HG03175 (cell line): Measurements from ENCODE around the gene NXN.
"Not testable (repeated sequence)": the region's sequence is repeated elsewhere in the genome, so short reads cannot be mapped to it uniquely, and the experiment has no call there.

Source experiments
- ATAC-seq: cut with Tn5 transposase; IDR thresholded peaks from one replicate; pipeline ENCODE4 v1.9.1; 2021; ENCODE audit warnings: mild to moderate bottlenecking, moderate library complexity; ENCODE audit not compliant: unreplicated experiment

NXN gene

DNA sequence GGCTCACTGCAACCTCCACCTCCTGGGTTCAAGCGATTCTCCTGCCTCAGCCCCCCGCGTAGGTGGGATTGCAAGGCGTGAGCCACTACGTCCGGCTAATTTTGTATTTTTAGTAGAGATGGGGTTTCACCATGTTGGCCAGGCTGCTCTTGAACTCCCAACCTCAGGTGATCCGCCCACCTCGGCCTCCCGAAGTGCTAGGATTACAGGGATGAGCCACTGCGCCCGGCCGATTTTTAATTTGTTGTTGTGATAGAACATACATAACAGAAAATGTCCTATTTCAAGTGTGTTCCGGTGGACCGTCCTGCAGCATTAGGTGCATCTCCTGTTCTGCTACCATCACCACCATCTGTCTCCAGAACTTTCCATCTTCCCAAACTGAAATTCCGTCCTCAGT is 55.3 kb downstream of the NXN start:
- not testable (repeated sequence) for ATAC-seq

DNA sequence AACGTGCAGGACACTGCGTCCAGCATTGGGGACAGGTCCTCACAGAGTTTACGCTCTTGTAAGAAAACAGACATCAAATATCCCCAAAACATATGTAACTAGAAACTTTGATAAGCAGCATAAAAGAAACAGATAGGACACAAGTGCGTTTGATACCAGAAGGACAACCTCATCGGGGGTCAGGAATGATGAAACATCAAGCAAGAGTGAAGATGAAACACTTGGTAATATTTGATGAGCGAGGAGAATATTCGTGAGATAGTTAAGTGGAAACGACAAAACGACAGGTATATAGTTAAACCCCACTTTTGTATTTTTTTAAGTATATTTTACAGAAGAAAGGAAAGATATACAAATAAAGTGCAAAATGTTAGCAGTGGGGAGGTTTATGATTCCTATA is 55.9 kb downstream of the NXN start:
- no peak for ATAC-seq

DNA sequence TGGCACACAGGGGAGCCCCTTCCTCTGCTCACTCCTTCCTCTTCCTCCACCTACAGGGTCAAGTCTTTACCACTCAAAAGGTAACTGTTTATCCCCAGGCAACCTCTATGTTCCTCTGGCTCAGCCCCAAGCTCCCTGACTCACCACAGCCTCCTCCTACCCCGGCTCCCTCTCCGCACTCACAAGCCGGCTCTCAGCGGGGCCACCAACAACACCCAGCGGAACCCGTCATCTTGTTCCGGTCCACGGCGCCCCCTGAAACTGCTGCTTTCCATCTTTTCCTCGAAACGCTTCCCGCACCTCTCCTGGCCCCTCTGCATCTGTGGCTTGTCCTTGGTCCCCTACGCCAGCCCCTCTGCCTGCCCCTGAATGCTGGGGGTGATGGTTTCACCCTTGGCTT is 58.4 kb downstream of the NXN start:
- ATAC-seq: no peak

DNA sequence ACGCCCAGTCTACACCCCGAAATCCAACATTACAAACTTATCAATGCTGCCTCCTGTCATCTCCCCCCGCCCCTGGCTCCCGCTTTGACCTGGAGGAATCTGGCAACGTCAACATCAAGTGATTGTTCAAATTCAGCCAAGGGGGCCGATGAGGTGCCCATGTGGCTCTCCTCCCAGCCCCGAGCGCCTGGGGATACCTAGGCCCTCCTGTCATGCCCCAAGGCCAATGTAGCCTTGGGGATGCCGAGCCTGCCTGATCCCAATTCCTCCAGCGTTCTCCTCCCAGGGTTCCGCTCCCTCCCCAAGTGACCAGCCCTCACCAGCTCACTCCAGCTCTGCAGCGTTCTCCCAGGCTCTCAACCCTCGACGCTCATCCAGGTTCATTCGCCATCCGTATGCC is 59.4 kb downstream of the NXN start:
- ATAC-seq: no peak

DNA sequence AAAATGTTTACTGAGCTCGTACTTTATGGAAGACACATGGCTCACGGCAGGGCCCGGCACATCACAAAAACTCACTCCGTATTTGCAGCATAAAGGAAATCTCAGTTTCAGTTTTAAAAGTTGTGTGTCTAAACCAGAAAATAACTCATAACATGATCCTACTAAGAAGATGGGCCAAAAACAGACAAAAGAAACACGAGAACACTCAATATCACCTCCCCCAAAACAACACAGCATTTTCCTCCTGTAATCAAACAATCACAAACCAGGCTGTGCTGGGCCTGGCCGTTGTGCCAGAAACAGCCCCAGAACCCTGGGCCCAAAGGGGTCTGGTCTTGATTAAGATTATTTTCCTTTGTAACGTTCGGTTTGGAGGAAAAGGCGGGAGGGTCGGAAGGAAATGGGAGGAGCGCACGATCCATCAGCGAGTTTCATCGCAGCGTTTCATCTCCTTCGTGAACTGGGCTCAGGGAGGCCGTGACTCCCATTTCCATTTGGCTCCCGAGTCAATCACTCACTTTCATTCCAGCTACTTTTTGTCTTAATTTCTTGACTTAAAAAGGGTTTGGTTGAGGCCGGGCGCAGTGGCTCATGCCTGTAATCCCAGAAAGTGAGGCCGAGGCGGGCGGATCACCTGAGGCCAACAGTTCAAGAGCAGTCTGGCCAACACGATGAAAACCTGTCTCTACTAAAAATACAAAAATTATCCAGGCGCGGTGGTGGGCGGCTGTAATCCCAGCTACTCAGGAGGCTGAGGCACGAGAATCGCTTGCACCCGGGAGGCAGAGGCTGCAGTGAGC is 61.4 kb downstream of the NXN start:
- no peak for ATAC-seq

DNA sequence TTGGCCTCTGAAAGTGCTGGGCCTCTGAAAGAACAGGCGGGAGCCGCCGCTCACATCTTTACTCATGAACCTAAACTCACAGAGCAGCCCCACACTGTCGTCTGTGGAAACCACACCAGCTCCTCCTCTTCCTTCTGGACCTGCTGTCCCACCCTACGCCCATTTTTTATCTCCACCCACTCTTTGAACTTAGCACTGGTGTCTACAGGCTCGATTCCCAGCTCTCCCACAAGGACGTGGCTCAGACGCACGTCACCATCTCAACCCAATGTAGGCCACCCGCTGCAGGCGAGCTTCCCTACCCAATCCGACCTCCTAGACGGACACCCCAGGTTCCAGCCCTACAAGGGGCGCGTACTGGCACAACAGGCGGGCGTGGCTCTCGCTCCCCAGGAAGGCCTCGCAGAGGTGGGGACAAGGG is 62.2 kb downstream of the NXN start:
- ATAC-seq: no peak

DNA sequence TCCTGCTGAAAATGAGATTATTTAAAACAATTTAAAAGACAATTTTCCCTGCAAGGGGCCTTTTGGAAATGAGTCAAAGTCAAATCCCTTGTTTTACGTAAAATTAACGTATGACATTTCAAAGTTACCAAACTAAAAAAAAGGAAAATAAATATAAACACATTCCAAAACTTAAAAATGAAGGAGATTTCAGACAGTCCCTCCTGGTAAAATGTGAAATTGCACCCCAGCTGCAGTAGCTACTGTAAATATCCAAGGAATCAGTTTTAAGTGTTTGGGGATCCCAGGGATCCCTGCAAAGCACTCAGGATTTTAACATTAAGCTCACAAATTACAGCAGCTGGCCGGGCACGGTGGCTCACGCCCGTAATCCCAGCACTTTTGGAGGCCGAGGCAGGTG is 63.3 kb downstream of the NXN start:
- ATAC-seq: no peak

DNA sequence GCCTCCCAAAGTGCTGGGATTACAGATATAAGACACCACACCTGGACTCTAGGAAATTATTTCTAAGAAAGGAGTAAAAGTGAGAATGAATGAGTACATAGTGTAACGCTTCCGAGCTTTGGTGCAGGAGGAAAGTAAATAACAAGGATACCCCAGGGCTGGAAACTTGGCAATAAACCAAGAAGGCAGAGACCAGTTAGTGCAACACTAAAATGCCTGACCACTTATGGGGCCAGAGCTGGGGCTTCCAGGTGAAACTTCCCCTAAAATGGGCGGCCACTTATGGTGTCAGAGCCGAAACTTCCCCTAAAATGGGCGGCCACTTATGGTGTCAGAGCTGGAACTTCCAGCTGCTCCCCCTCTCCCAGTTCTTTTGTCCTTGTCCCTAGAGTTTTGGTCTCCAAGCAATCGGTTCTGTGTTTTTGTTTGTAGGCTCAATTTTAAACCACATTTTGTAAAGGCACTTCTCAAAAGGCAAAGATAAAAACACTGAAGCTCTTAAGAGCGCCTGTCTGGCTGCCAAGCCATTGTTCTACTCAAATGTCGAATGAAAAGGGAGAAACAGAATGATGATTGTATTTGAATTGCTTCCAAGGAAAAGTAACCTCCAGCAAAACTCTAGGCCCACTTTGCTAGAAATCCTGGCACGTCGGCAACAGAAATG is 63.9 kb downstream of the NXN start:
- no peak for ATAC-seq

DNA sequence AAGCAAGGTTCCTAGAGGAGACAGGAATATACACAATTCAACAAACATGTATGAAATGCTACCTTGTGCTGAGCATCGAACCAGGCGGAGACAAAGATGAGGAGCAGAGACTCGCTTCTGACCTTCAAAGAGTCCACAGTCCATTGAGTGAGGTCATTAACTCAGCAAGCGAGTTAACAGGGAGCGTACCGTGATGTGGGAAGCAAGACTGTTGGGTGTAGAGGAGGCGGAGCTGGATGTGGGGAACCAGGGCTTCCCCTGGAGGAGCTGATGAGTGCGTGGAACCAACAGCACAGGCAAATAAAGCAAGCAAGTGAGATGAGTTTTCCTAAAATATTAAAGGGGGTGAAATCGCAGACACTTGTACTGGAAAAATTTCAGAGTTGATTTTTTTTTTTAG is 65.0 kb downstream of the NXN start:
- no peak for ATAC-seq

DNA sequence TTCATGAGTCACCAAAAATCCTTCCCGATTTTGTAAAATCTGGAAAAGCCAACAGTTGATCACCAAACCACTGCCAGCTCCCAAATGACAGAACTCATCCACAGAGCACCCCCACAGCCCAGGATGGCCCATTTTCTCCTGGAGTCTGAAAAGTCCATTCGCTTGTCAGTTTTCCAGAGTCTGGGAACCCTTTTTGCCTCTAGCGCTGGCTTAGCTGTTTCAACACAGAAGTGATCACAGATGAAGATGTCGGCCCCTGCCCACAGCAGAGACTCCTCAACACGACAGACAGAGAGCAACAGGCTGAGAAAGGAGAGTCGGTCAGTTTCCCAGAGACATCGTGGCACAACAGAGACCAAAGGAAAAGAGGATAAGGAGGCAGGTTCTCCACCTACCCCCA is 66.4 kb downstream of the NXN start:
- no peak for ATAC-seq

DNA sequence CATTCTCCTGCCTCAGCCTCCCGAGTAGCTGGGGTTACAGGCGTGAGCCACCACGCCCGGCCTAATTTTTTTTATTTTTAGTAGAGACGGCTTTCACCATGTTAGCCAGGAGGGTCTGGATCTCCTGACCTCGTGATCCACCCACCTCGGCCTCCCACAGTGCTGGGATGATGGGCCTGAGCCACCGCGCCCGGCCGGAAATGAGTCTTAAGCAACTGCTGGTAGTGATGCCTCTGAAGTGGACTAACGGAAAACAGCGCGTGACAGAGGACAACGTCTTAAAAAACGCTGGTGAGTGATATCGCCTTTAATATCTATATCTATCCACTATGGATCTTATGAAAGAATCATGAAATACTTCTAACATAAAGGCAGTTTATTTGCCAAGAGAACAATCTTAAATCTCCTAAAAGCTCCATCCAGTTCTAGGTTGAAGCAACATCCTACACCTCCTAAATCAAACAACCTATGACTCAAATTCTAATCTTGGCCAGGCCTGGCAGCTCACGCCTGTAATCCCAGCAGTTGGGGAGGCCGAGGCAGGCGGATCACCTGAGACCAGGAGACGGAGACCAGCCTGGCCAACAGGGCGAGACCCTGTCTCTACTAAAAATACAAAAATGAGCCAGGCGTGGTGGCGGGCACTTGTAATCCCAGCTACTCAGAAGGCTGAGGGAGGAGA is 69.8 kb downstream of the NXN start:
- ATAC-seq: no peak

DNA sequence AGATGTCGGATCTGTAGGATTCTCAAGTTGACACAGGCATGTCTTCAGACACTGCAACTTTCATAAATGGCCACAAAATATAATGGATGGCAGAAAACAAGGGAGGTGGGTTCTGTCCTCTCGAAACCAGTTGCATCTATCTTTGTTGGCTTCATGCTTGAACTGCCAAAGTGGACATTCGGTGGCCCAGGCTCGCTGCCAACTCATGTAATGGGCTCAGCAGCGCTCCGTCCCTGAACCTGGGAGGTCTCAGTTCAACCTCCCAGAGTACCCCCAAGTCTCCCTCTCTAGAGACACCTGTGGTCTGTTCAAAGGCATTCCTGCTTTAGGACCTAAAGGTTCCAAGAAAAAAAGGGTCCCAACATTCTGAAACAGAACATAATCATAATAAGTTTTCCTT is 71.9 kb downstream of the NXN start:
- ATAC-seq: no peak

DNA sequence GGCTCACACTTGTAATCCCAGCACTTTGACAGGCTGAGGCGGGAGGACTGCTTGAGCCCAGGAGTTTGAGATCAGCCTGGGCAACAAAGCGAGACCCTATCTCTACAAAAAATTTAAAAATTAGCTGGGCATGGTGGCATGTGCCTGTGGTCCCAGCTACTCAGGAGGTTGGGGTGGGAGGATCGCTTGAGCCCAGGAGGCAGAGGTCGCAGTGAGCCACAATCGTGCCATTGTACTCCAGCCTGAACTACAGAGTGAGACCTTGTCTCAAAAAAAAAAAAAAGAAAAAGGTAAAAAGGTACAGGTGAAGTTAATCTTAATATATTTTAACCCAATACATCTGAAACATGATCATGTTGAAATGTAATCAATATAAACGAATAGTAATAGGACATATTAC is 73.9 kb downstream of the NXN start:
- ATAC-seq: not testable (repeated sequence)

DNA sequence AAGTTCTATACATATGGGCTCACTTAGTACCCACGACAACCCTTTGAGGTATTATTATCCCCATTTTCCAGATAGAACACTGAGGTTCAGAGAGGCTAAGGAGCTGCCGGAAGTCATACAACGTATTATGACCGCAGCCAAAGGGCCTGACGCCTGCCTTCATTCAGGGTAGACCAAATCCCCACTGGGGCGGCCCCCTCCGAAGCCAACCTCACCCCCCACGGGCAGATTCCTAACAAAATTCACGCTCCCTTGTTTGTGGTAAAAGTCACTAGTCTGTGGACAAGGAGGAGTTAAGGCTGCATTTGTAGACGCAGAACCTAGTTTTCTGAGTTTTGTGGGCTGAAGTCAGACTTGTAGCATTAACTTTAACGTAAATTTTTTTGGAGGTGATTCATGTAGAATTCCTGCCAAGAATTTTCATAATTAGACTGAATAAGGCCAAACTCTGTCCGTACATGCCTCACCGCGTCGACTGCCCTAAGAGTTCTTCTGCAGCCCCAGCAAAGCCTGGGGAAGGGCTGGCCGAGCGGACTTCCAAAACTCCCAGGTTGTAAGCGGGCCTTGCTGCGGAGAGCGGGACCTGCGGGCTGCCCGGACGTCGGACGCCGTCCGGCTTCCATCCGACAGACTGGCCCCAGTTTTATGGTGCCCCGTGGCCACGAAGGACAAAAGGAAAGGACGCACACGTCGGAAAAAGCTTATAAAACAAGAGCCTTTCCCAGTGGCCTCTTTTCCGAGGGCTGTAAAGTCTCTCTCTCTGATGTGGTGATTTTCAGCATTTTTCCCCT is 75.7 kb downstream of the NXN start:
- ATAC-seq: no peak

DNA sequence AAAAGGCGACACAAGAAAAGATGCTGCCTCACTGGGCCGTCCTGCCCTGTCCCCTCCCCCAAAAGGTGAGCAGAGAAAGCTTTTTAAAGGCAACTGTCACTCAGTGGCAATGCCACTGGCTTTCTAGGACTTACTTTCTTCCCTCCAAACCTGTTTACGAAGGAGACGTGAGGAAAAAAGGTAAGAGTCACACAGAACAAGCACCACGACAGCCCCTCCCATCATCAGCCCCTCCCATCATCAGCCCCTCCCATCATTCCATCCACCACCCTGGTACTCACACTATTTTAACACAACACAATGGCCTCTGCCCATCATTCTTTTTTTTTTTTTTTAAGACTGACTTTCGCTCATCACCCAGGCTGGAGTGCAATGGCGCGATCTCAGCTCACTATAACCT is 77.1 kb downstream of the NXN start:
- ATAC-seq: no peak

DNA sequence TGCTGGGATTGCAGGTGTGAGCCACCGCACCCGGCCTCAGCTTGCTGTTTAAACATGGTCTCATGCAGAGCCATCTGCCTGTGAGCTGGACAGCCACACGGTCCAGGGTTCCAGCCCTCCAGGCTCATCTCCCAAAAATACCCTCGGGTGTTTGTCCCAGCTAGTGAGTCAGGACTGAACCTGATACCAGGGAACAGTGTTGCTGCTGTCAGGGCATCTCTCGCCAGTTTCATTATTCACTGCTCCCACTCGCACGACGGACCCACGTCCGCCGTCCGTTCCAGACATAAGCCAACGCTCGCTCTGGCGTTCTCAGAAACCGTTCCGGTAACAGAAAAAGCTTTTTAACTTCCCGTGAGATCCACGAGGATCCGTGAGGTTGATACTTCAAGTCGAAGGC is 77.6 kb downstream of the NXN start:
- no peak for ATAC-seq

DNA sequence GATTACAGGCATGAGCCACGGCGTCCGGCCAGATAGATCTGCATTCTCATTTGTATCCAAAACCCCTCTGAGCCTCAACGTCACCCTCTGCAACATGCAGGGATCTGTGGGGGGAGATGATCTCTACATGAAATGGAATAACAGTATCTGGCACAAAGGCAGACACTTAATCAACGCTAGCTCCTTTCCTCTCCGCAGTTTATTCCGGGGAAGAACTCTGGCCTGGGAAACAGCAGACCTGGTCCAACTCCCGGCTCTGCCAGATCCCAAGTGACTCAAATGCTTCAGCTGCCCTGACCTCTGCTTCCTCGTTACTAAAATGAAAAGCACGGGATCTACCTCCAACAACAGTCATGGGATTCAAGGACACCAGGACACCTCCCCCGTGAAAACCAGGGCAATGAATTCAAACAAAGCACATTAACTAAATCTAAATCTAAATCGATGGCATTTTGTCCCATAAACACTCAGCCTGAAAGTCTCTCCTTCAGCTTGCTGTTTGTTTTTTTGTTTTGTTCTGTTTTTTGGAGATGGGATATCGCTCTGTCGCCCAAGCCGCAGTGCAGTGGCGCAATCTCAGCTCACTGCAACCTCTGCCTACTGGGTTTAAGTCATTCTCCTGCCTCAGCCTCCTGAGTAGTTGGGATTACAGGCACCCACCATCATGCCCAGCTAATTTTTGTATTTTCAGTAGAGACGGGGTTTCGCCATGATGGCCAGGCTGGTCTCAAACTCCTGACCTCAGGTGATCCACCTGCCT is 78.2 kb downstream of the NXN start:
- no peak for ATAC-seq

DNA sequence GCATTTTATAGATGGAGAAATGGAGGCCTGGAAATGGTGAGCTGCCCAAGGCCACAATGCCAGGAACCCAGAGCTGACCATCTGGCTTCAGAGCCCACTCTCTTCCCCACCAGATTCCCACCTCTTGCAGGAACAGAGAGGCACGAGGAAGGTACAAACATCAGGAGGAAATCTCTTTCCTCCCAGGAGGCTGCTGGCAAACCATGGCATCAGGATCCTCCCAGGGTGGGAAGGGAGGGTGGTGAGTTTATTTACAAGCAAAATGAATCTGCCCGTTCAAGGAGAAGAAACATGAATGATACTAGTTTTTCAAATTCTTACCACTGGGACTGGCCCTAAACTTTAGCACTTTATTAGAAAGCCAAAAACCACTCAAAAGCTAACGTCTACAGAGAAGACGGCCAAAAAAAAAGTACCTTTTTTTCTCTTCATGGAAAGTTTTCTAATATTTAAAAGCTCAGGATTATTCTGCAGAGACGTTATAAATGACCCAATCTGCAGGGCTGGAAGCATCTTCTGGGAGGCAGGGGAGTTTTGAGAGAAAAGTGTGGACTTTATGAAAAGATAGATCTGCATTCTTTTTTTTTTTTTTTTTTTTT is 79.1 kb downstream of the NXN start:
- ATAC-seq: no peak

DNA sequence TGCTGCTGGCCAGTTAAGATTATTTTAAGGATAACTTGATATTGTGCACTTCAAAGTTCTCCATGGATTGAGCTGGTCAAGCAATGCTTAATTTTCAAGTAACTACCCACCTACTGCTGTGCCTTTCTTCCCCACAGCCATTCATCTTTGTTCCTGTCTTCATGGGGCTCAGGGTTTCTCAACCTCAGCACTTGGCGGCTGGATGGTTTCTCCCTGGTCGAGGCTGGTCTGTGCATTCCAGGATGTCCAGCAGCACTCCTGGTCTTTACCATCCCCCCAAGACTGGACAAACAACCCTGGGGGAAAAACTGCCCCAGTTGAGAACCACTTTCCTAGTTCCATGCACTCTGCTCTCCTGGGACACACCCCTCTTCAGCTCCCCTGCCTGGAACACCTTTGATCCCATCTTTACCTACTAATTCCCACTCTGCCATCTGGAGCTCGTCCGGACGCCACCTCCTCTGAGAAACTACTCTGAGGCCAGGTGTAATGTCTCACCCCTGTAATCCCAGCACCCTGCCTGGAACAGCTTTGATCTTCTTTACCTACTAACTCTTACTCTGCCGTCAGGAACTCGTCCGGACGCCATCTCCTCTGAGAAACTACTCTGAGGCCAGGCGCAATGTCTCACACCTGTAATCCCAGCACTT is 81.5 kb downstream of the NXN start:
- ATAC-seq: no peak
